ENCODE data around the gene KCNH4.

KCNH4 gene

GRCh38 chr17:42203354-42203753 is 22.4 kb upstream of the KCNH4 start:
- TF ChIP-seq JUND (IDR thresholded peaks at IDR 0.05; ENCODE audit: low read depth), result no peak
- in situ Hi-C loops (cut with HindIII; ENCODE audit: low pct_unique_long_range_greater_than_20kb, low sequenced_read_pairs), result no loop called here
- no peak for DNase-seq (ENCODE audit: low read depth in 1 of 2, low spot score in 1 of 2)

- no peak for DNase-seq (ENCODE audit: low read depth in 1 of 2, low spot score in 1 of 2)
- no peak for TF ChIP-seq JUND (IDR thresholded peaks at IDR 0.05; ENCODE audit: low read depth)
- in situ Hi-C loops (cut with HindIII; ENCODE audit: low pct_unique_long_range_greater_than_20kb, low sequenced_read_pairs), result no loop called here
These were observed 21.8 kb upstream of the KCNH4 start for GRCh38 chr17:42202696-42203095.

- no peak for TF ChIP-seq JUND (IDR thresholded peaks at IDR 0.05; ENCODE audit: low read depth)
- in situ Hi-C loops (cut with HindIII; ENCODE audit: low pct_unique_long_range_greater_than_20kb, low sequenced_read_pairs), result no loop called here
These were observed 21.2 kb upstream of the KCNH4 start for GRCh38 chr17:42202159-42202558.

GRCh38 chr17:42201458-42201772 is 20.5 kb upstream of the KCNH4 start:
- in situ Hi-C loops (cut with HindIII; ENCODE audit: low pct_unique_long_range_greater_than_20kb, low sequenced_read_pairs), result no loop called here

More at GRCh38 chr17:42202159-42202558, 21.2 kb upstream of the KCNH4 start:
- no peak for DNase-seq (ENCODE audit: low read depth in 1 of 2, low spot score in 1 of 2)

GRCh38 chr17:42200706-42201457 is 19.9 kb upstream of the KCNH4 start:
- no peak for DNase-seq (ENCODE audit: low read depth in 1 of 2, low spot score in 1 of 2)
- in situ Hi-C loops (cut with HindIII; ENCODE audit: low pct_unique_long_range_greater_than_20kb, low sequenced_read_pairs), result no loop called here
- TF ChIP-seq JUND (IDR thresholded peaks at IDR 0.05; ENCODE audit: low read depth), result no peak

More at GRCh38 chr17:42201458-42201772, 20.5 kb upstream of the KCNH4 start:
- no peak for DNase-seq (ENCODE audit: low read depth in 1 of 2, low spot score in 1 of 2)
- TF ChIP-seq JUND (IDR thresholded peaks at IDR 0.05; ENCODE audit: low read depth), result no peak

- in situ Hi-C loops (cut with HindIII; ENCODE audit: low pct_unique_long_range_greater_than_20kb, low sequenced_read_pairs), result no loop called here
- no peak for DNase-seq (ENCODE audit: low read depth in 1 of 2, low spot score in 1 of 2)
- TF ChIP-seq JUND (IDR thresholded peaks at IDR 0.05; ENCODE audit: low read depth), result no peak
These were observed 18.6 kb upstream of the KCNH4 start for GRCh38 chr17:42199416-42200011.

- in situ Hi-C loops (cut with HindIII; ENCODE audit: low pct_unique_long_range_greater_than_20kb, low sequenced_read_pairs), result no loop called here
- no peak for TF ChIP-seq JUND (IDR thresholded peaks at IDR 0.05; ENCODE audit: low read depth)
These were observed 18.0 kb upstream of the KCNH4 start for GRCh38 chr17:42198897-42199296.

GRCh38 chr17:42197564-42198156 is 16.7 kb upstream of the KCNH4 start:
- DNase-seq (ENCODE audit: low read depth in 1 of 2, low spot score in 1 of 2), result no peak
- in situ Hi-C loops (cut with HindIII; ENCODE audit: low pct_unique_long_range_greater_than_20kb, low sequenced_read_pairs), result no loop called here
- TF ChIP-seq JUND (IDR thresholded peaks at IDR 0.05; ENCODE audit: low read depth), result no peak

More at GRCh38 chr17:42198897-42199296, 18.0 kb upstream of the KCNH4 start:
- DNase-seq (ENCODE audit: low read depth in 1 of 2, low spot score in 1 of 2), result no peak

- no peak for TF ChIP-seq JUND (IDR thresholded peaks at IDR 0.05; ENCODE audit: low read depth)
These were observed 13.3 kb upstream of the KCNH4 start, which contains the start of gene GHDC for GRCh38 chr17:42193969-42194899. Gene GHDC, minus strand, starts transcription at chr17:42194494. Its CDS starts 913 bp downstream, at chr17:42193581.

GRCh38 chr17:42193216-42193968 is 12.4 kb upstream of the KCNH4 start:
- in situ Hi-C loops (cut with HindIII; ENCODE audit: low pct_unique_long_range_greater_than_20kb, low sequenced_read_pairs), result no loop called here
- no peak for DNase-seq (ENCODE audit: low read depth in 1 of 2, low spot score in 1 of 2)
- TF ChIP-seq JUND (IDR thresholded peaks at IDR 0.05; ENCODE audit: low read depth), result no peak

More at GRCh38 chr17:42193969-42194899, 13.3 kb upstream of the KCNH4 start, which contains the start of gene GHDC:
- in situ Hi-C loops (cut with HindIII; ENCODE audit: low pct_unique_long_range_greater_than_20kb, low sequenced_read_pairs), result no loop called here
- DNase-seq (ENCODE audit: low read depth in 1 of 2, low spot score in 1 of 2), result peak; percentile 83 to 91

GRCh38 chr17:42192189-42193126 is 11.5 kb upstream of the KCNH4 start:
- DNase-seq (ENCODE audit: low read depth in 1 of 2, low spot score in 1 of 2), result no peak
- in situ Hi-C loops (cut with HindIII; ENCODE audit: low pct_unique_long_range_greater_than_20kb, low sequenced_read_pairs), result no loop called here
- TF ChIP-seq JUND (IDR thresholded peaks at IDR 0.05; ENCODE audit: low read depth), result no peak
